ENCODE measurements around the gene DENND1A.

The DENND1A gene

GRCh38 chr9:123495731-123496130, 434.2 kb downstream of the DENND1A start:
- TF ChIP-seq FOXK2 (IDR thresholded peaks at IDR 0.05) = no peak
- no peak for DNase-seq (ENCODE audit: extremely low spot score)
- POLR2A ChIA-PET = no interaction called here
- CTCF ChIA-PET = no interaction called here

- ChIA-PET POLR2A (no interaction called here), CTCF (no interaction called here)
- no peak for TF ChIP-seq LEF1 (IDR thresholded peaks at IDR 0.05; ENCODE audit: borderline replicate concordance)
- TF ChIP-seq SUZ12 (IDR thresholded peaks at IDR 0.05) = no peak
- no peak for TF ChIP-seq BHLHE40 (IDR thresholded peaks at IDR 0.05; ENCODE audit: borderline replicate concordance)
- no peak for TF ChIP-seq SP1 (IDR thresholded peaks at IDR 0.05)
- no peak for TF ChIP-seq HDGF (IDR thresholded peaks at IDR 0.05; ENCODE audit: borderline replicate concordance)
- TF ChIP-seq CTBP1 (IDR thresholded peaks at IDR 0.05; ENCODE audit: borderline replicate concordance) = no peak
- no peak for TF ChIP-seq FOXA1 (IDR thresholded peaks at IDR 0.05)
- no peak for TF ChIP-seq NFRKB (IDR thresholded peaks at IDR 0.05)
- no peak for TF ChIP-seq ZNF384 (IDR thresholded peaks at IDR 0.05)
- TF ChIP-seq PKNOX1 (IDR thresholded peaks at IDR 0.05) = no peak
- no peak for TF ChIP-seq TARDBP (IDR thresholded peaks at IDR 0.05)
- no peak for TF ChIP-seq FOXM1 (IDR thresholded peaks at IDR 0.05; ENCODE audit: borderline replicate concordance)
- TF ChIP-seq L3MBTL2 (conservative IDR thresholded peaks at IDR 0.05) = no peak
- DNase-seq (ENCODE audit: extremely low spot score) = no peak
Observed at GRCh38 chr9:123493627-123494026, 436.3 kb downstream of the DENND1A start.

GRCh38 chr9:123490688-123491087, 439.2 kb downstream of the DENND1A start:
- DNase-seq (ENCODE audit: extremely low spot score) = no peak
- ChIA-PET POLR2A (no interaction called here), CTCF (no interaction called here)
- TF ChIP-seq LEF1 (IDR thresholded peaks at IDR 0.05; ENCODE audit: borderline replicate concordance) = no peak
- no peak for TF ChIP-seq L3MBTL2 (conservative IDR thresholded peaks at IDR 0.05)
- no peak for TF ChIP-seq ELF4 (IDR thresholded peaks at IDR 0.05)
- no peak for TF ChIP-seq SUZ12 (IDR thresholded peaks at IDR 0.05)
- no peak for TF ChIP-seq HDGF (IDR thresholded peaks at IDR 0.05; ENCODE audit: borderline replicate concordance)
- no peak for TF ChIP-seq SP1 (IDR thresholded peaks at IDR 0.05)
- no peak for TF ChIP-seq ARNT (IDR thresholded peaks at IDR 0.05)
- no peak for TF ChIP-seq FOXA1 (IDR thresholded peaks at IDR 0.05)
- TF ChIP-seq BHLHE40 (IDR thresholded peaks at IDR 0.05; ENCODE audit: borderline replicate concordance) = no peak
- no peak for TF ChIP-seq CTBP1 (IDR thresholded peaks at IDR 0.05; ENCODE audit: borderline replicate concordance)
- TF ChIP-seq FOXM1 (IDR thresholded peaks at IDR 0.05; ENCODE audit: borderline replicate concordance) = no peak
- no peak for TF ChIP-seq NFRKB (IDR thresholded peaks at IDR 0.05)
- TF ChIP-seq ZNF384 (IDR thresholded peaks at IDR 0.05) = no peak
- no peak for TF ChIP-seq PKNOX1 (IDR thresholded peaks at IDR 0.05)
- no peak for TF ChIP-seq FOXK2 (IDR thresholded peaks at IDR 0.05)
- no peak for TF ChIP-seq TARDBP (IDR thresholded peaks at IDR 0.05)

- no peak for TF ChIP-seq FOXM1 (IDR thresholded peaks at IDR 0.05; ENCODE audit: borderline replicate concordance)
- TF ChIP-seq SUZ12 (IDR thresholded peaks at IDR 0.05) = no peak
- no peak for TF ChIP-seq FOXA1 (IDR thresholded peaks at IDR 0.05)
- ChIA-PET POLR2A (no interaction called here), CTCF (no interaction called here)
- no peak for DNase-seq (ENCODE audit: extremely low spot score)
Observed at GRCh38 chr9:123488722-123489321, 441.1 kb downstream of the DENND1A start.

- DNase-seq (ENCODE audit: extremely low spot score) = no peak
- TF ChIP-seq BHLHE40 (IDR thresholded peaks at IDR 0.05; ENCODE audit: borderline replicate concordance) = no peak
- TF ChIP-seq ARNT (IDR thresholded peaks at IDR 0.05) = no peak
- TF ChIP-seq SUZ12 (IDR thresholded peaks at IDR 0.05) = no peak
- ChIA-PET POLR2A (no interaction called here), CTCF (no interaction called here)
Observed at GRCh38 chr9:123487944-123488548, 441.9 kb downstream of the DENND1A start.

- no peak for DNase-seq (ENCODE audit: extremely low spot score)
- ChIA-PET CTCF (no interaction called here), POLR2A (no interaction called here)
- no peak for TF ChIP-seq CTBP1 (IDR thresholded peaks at IDR 0.05; ENCODE audit: borderline replicate concordance)
Observed at GRCh38 chr9:123486431-123486830, 443.5 kb downstream of the DENND1A start.

- ChIA-PET CTCF (no interaction called here), POLR2A (no interaction called here)
- no peak for DNase-seq (ENCODE audit: extremely low spot score)
- TF ChIP-seq CTBP1 (IDR thresholded peaks at IDR 0.05; ENCODE audit: borderline replicate concordance) (no peak), FOXM1 (IDR thresholded peaks at IDR 0.05; ENCODE audit: borderline replicate concordance) (no peak), ARNT (IDR thresholded peaks at IDR 0.05) (no peak), NFRKB (IDR thresholded peaks at IDR 0.05) (no peak), SP1 (IDR thresholded peaks at IDR 0.05) (no peak), FOXA1 (IDR thresholded peaks at IDR 0.05) (no peak), L3MBTL2 (conservative IDR thresholded peaks at IDR 0.05) (no peak), HDGF (IDR thresholded peaks at IDR 0.05; ENCODE audit: borderline replicate concordance) (no peak), FOXK2 (IDR thresholded peaks at IDR 0.05) (no peak), SUZ12 (IDR thresholded peaks at IDR 0.05) (no peak), TARDBP (IDR thresholded peaks at IDR 0.05) (no peak), BHLHE40 (IDR thresholded peaks at IDR 0.05; ENCODE audit: borderline replicate concordance) (no peak), ELF4 (IDR thresholded peaks at IDR 0.05) (no peak), PKNOX1 (IDR thresholded peaks at IDR 0.05) (no peak), LEF1 (IDR thresholded peaks at IDR 0.05; ENCODE audit: borderline replicate concordance) (no peak), ZNF384 (IDR thresholded peaks at IDR 0.05) (no peak)
Observed at GRCh38 chr9:123485216-123485615, 444.7 kb downstream of the DENND1A start.

All from HEK293T (cell line).